GM18951 (cell line): ENCODE measurements around the gene AQP5.

Source experiments
- POLR2A ChIP-seq: IDR thresholded peaks from 4 replicates; pipeline ENCODE4 v1.6.1; 2011; ENCODE audit warnings: mild to moderate bottlenecking; ENCODE audit not compliant: insufficient read length, insufficient read depth; ENCODE audit errors: extremely low read depth
- in situ Hi-C: fragments of 300-500 bp; cut with MboI; formaldehyde crosslinking; loops from one replicate; pipeline ENCODE4 v1.12.0; 2022; ENCODE audit warnings: low sequenced_read_pairs, mixed read lengths, inconsistent platforms; ENCODE audit not compliant: unreplicated experiment

Gene AQP5

DNA sequence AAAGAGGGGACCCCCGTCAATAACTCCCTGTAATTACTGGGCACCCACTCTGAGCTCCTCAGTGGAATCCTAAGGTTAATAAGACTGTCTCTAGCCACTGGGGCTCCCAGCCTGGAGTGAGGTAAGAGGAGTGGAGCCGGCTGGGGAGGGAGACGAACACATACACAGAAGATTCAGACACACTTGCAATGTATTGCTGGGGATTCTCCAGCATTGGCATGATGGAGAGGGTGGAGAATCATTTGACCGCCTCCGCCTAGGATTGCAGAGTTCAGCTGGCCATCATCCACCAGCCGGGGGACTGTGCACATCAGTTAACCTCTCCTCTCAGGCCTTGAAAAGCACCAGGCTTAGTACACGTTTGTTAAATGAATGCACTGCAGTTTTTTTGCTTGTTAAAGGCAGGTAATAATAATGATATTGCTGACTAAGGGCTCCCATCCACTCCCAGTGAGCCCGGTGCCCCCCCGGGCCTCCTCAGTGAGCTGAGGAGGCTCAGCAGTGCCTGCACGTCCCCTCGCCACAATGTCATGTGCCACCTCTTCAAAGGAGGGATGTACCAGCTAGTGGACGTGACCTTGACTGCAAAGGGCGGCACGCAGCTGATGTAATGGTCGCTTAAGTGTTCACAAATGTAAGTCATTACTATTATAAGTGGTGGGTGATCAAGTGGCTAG lies 37.7 kb upstream of the AQP5 start:
- TF ChIP-seq POLR2A, result no peak
- in situ Hi-C loops, result no loop called here

DNA sequence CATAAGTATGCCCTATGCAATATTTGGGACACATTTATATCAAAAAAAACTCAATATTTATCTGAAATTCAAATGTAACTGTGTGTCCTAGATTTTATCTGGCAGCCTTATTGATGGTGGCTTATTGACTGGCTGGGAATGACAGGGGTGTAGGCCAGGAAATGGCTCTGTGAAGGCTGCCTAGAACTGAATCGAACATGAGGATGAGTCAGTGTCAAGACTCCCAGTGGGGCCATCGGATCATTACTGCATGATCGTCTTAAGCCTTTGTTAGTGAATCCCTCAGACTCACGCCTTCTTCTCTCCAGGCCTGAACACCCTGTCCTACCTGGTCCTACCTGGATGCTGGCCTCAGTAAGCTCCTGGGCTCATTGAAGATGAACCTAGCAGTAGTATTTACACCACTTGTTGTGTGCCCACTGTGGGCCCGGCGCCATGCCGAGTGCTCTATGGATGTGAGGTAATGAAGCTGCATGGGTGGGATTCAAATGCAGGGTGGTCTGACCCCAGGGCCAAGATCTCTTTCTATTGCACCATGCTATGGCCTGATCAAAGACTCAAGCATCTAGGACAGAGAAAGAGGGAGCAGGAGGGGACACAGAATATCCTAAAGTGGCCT lies 36.9 kb upstream of the AQP5 start:
- in situ Hi-C loops, result no loop called here
- no peak for TF ChIP-seq POLR2A

DNA sequence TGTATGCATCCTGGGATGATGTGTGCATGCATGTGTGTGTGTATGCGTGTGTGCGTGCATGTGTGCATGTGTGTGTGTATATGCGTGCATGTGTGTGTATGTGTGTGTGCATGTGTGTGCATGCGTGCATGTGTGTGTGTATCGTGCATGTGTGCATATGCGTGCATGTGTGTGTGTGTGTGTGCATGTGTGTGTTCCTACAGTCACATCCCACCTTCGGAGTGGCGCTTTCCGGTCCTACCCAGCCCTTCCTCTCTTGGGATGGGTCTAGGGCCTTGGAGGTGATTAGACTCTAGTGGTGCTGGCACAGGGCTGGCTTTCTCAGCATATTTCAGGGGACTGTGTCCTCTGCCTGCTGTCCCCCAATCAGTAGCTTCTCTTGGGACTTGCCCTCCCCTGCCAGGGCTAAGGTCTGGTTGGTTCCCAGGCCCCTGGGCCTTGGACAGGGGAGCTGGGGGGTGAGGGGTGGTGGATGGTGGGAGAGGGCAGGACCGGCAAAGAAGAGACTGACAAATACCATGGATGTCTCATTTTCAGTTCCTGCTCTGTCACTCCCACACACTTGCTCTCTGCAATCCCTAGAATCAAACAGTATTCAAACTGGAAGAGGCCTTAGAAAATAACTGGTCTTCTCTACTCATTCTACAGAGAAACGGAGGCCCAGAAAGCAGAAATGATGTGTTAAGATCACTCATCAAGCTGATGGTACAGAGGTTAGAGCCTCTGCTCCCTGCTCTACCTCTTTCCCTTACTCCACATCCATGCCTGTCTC lies 36.1 kb upstream of the AQP5 start:
- no peak for TF ChIP-seq POLR2A
- in situ Hi-C loops, result no loop called here

DNA sequence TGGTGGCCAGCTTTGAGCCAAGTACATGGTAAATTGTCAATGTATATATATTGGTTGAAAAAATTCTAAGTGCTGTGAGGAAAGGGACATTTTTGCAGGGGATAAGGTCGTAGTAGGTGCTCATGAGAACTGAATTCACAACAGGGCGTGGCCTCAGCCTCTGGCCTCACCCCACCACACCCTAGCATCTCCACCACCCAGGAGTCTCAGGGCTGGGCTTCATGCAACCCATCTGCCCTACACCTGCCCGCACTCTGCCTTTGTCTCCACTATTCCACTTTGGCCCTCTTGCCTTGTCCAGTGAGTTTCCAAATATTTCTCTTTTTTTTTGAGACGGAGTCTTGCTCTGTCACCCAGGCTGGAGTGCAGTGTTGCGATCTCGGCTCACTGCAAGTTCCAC lies 33.2 kb upstream of the AQP5 start:
- in situ Hi-C loops, result no loop called here
- TF ChIP-seq POLR2A, result no peak

DNA sequence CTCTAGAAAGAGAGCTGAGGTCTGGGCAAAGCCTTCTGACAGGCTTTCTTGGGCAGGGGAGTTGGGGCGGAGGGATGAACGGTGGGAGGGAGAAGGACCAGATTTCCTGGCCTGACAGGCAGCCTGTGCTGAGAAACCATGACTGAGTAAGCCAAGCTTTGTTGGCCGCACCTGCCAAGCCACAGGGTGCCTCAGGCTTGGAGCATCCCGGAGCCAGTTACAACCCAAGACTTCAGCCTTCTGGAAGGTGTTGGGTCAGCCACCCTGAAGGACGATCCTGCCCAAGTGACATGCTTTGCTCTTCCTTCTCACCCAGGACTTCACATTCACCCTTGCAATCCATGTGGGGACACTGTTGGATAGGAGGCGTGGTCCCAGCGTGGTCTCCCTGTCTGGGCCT lies 32.1 kb upstream of the AQP5 start:
- in situ Hi-C loops, result no loop called here
- no peak for TF ChIP-seq POLR2A

DNA sequence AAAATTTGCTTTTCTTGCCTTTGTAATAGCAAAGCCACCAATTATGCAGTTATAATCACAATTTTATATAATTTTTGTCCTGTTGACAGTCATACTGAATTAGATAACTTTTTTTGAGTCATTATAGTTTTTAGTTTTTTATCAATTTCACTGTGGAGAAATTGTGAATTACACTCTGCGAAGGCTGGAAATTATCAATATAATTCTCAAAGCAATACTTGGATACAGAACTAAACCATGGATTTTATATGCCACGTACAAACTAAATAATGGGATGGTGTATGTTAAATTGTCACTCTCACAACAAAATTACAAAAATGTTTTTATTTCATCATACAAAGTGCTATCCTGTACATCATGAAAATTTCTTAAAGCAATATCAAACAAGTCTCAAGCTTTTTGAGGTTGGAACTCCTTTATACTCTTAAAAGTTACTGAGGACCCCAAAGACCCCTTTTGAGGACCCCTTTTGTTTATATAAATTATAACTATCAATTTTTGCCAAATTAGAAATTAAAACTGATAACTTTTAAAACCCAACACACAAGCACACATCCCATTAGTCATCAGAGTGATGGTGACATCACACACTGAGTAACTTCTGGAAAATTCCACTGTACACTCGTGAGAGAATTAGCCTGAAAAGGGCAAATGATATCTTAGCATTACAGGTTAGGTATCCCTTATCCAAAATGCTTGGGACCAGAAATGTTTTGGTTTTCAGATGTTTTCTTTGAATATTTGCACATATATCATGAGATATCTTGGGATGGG lies 31.0 kb upstream of the AQP5 start:
- in situ Hi-C loops, result no loop called here
- no peak for TF ChIP-seq POLR2A

DNA sequence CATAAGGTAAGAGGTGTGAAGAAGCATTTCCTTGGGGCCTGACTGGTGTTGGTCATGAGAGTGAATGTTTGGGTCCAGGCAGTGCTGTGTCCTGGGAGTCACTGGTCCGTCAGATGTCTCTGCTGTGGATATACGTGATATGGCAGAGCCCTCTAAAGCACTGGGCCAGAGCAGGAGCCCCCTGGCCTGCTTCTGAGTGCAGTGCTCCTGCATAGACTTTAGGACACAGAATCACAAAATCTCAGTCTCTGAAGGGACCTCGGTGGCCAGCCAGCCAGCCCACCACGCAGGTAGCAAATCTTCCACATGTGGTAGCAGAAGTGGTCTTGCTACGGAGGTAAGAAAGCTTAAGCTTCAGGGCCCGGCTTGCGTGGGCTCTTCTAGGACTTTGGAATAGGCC lies 29.6 kb upstream of the AQP5 start:
- no peak for TF ChIP-seq POLR2A
- in situ Hi-C loops, result no loop called here

DNA sequence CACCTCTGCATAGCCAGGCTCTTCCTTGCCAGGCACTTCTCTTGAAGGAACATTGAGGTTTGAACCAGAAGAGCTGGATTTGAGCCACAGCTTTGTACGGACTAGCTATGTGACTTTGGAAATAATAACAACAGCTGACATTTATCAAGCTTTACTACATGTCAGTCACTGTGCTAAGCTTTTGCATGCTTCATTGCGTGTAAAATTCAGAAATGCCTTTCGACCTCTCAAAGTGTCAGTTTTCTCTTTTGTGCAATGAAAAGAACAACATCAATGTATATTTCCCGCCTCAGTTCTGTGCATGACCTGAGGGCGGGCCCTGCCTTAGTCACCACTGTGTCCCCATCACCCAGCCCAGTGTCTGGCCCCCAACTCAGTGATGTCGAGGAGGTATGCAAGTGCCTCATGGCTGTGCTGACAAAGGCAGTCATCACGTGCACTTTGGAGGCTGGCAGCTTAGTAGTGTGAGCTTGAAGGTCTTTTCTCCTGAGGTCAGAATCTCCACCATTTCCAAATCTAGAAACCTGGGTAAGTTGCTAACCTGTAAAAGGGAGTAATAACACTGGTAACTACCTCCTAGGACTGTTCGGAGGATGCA lies 29.0 kb upstream of the AQP5 start:
- in situ Hi-C loops, result no loop called here
- no peak for TF ChIP-seq POLR2A

DNA sequence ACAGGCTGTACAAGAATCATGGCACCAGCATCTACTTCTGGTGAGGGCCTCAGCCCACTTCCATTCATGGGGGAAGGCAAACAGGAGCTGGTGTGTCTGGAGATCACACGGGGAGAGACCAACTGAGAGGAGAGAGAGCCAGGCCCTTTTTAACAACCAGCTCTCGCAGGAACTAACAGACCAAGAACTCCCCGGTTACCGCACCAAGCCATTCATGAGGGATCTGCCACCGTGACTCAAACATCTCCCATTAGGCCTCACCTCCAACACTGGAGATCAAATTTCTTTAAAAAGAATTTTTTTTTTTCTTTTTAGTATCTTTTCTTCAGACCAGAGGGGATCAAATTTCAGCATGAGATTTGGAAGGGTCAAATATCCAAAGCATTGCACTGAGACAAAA lies 27.9 kb upstream of the AQP5 start:
- TF ChIP-seq POLR2A, result no peak
- in situ Hi-C loops, result no loop called here

DNA sequence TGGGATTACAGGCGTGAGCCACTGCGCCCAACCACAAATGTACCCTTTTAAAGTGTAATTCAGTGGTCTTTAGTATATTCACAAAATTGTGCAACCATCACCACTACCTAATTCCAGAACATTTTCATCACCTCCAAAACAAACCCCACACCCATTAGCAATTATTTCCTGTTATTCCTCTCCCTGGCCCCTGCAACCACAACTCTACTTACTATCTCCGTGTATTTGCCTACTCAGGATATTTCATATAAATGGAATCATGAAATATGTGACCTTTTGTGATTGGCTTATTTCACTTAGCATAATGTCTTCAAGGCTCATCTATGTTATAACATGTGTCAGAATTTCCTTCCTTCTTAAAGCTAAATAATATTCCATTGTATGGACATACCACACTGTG lies 27.2 kb upstream of the AQP5 start:
- TF ChIP-seq POLR2A, result no peak
- in situ Hi-C loops, result no loop called here

DNA sequence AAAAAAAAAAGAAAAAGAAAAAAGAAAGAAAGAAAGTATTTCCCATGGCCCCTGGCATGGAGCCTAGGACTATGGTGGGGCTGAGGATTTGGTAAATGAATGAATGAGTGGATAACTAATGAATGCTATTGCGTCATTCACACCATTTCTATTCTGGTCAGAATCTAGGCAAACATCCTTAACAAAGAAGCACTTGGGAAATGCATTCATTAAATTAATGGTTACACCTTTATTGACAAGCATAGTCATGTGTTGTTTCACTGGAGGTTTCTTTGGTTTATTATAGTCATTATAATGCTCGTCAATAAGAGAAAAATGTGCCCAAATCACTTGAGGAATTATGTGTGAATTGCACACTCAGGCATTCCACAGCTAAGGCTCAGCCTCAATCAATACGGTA lies 24.7 kb upstream of the AQP5 start:
- no peak for TF ChIP-seq POLR2A
- in situ Hi-C loops, result no loop called here

DNA sequence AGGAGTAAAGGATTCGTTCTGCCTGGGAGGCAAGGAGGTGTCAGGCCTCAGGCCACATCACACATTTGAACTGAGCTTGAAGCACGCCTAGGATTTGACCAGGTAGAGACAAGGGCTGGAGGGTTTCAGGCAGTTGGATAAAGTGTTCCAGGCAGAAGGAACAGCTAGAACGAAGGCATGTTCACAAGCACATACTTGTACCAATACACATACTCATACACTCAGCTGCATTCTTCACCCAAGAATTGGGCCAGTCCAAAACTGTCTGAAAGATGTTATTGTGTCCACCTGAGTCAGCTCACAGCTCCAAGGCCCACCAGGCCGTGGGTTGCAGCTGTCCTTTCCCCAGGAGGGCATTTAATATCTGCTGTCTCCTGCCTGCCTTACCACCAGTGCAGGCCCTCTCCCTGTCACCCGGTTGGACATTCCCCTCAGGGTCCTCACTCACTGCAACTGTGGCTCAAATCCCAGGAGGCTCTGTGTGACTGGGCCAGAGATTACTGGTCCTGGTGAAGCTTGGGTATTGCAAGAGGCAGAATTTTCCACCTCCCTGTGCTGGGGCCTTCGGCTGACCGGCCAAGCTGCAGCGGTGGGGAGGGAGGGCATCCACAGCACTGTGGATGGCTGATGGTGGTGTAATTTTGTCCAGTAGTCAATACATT lies 23.9 kb upstream of the AQP5 start:
- TF ChIP-seq POLR2A, result no peak
- in situ Hi-C loops, result no loop called here
